ENCODE results near the gene RPE65. TPM values are rescaled to one million over a fixed set of nuclear protein-coding genes. Genes with fewer than 3 reads are reported as not detected.

Gene RPE65
- total RNA-seq, 1 experiment from 2014 or later: not detected

DNA sequence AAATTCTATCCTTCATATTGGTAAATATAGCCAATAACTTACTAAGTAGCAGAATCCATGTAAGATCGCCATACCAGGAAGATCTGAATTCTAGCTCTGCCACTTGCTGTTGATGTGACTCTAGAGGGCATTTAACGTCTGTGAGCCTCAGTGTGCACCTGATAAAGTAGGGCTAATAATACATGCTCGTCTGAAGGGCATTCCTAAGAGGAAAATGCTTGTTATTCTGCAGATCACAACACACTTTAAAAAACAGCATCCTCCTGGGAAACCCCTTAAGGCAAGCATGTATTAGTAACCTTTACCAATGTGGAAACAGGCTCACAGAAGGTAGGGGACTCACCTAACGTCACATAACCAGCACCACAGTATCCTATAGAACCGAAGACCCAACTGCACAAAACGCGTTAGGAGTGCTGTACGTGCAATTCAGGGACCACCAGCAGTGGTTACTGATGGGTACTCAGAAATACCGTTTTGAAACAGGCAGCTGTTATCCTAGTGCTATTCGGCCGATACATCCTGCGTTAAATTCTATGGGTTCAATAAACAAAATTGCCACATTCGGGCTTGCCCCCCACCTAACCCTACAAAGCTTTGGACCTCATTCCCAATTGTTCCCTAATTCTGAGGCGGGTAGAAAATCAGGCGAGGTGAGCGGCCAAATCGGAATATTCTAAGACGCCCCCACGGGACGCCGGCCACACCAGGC is 46.4 kb upstream of the RPE65 start:
- H3K27ac Mint-ChIP-seq: peak overlapping the region; percentile 41; the same call in 1 of the 2 replicates
- peaks cover 9% of the 10 kb centered on the region; the same call in 1 of the 2 replicates for H3K9me3 Mint-ChIP-seq
- TF ChIP-seq GTF2I (CRISPR knock-in tag; conservative IDR thresholded peaks at IDR 0.05) (no peak), MYBL2 (CRISPR knock-in tag; IDR thresholded peaks at IDR 0.05) (no peak), MLX (CRISPR knock-in tag; IDR thresholded peaks at IDR 0.05) (no peak), CREB1 (CRISPR knock-in tag; IDR thresholded peaks at IDR 0.05) (no peak), HMGA2 (CRISPR knock-in tag; IDR thresholded peaks at IDR 0.05) (no peak), CBFB (CRISPR knock-in tag; IDR thresholded peaks at IDR 0.05; ENCODE audit: low read depth) (no peak), SP1 (CRISPR knock-in tag; conservative IDR thresholded peaks at IDR 0.05) (no peak), ZNF396 (CRISPR knock-in tag; IDR thresholded peaks at IDR 0.05; ENCODE audit: borderline replicate concordance) (no peak)
- CTCF ChIA-PET: interaction anchor here (1.0 to 1.7 kb wide), 2 partner anchors 46 to 48 kb away, joined by 3 to 5 read pairs; partner anchors contain the start of gene RPE65
- ATAC-seq (no peak), DNase-seq (ENCODE audit: low spot score) (no peak)
- H3K4me1 Mint-ChIP-seq: peaks cover 32% of the 10 kb centered on the region
- peaks cover 20% of the 10 kb centered on the region for H3K36me3 Mint-ChIP-seq
- H3K4me3 Mint-ChIP-seq: peak overlapping the region; percentile 96
- H3K27me3 Mint-ChIP-seq (ENCODE audit: low read depth): no peaks in the 10 kb centered on the region
- POLR2A ChIA-PET: interaction anchor here (1.0 kb wide), 1 partner anchor 23 kb away, joined by 3 read pairs; no protein-coding TSS in a partner anchor

- TF ChIP-seq JUN (CRISPR knock-in tag; IDR thresholded peaks at IDR 0.05): no peak
- TF ChIP-seq ZBTB21 (CRISPR knock-in tag; IDR thresholded peaks at IDR 0.05; ENCODE audit: borderline replicate concordance): no peak
- TF ChIP-seq MXD4 (CRISPR knock-in tag; IDR thresholded peaks at IDR 0.05; ENCODE audit: borderline replicate concordance): no peak
- no peak for TF ChIP-seq RORB (CRISPR knock-in tag; IDR thresholded peaks at IDR 0.05)
- TF ChIP-seq, protein P1, sequence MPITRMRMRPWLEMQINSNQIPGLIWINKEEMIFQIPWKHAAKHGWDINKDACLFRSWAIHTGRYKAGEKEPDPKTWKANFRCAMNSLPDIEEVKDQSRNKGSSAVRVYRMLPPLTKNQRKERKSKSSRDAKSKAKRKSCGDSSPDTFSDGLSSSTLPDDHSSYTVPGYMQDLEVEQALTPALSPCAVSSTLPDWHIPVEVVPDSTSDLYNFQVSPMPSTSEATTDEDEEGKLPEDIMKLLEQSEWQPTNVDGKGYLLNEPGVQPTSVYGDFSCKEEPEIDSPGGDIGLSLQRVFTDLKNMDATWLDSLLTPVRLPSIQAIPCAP (CRISPR knock-in tag; IDR thresholded peaks at IDR 0.05): no peak
- no peak for TF ChIP-seq ZSCAN18 (CRISPR knock-in tag; IDR thresholded peaks at IDR 0.05)
- TF ChIP-seq AFF4 (CRISPR knock-in tag; IDR thresholded peaks at IDR 0.05; ENCODE audit: borderline replicate concordance): no peak
- no peak for TF ChIP-seq PRDM15 (CRISPR knock-in tag; IDR thresholded peaks at IDR 0.05)
- no peak for TF ChIP-seq RELA (CRISPR knock-in tag; IDR thresholded peaks at IDR 0.05; ENCODE audit: borderline replicate concordance)
- TF ChIP-seq, protein P2, sequence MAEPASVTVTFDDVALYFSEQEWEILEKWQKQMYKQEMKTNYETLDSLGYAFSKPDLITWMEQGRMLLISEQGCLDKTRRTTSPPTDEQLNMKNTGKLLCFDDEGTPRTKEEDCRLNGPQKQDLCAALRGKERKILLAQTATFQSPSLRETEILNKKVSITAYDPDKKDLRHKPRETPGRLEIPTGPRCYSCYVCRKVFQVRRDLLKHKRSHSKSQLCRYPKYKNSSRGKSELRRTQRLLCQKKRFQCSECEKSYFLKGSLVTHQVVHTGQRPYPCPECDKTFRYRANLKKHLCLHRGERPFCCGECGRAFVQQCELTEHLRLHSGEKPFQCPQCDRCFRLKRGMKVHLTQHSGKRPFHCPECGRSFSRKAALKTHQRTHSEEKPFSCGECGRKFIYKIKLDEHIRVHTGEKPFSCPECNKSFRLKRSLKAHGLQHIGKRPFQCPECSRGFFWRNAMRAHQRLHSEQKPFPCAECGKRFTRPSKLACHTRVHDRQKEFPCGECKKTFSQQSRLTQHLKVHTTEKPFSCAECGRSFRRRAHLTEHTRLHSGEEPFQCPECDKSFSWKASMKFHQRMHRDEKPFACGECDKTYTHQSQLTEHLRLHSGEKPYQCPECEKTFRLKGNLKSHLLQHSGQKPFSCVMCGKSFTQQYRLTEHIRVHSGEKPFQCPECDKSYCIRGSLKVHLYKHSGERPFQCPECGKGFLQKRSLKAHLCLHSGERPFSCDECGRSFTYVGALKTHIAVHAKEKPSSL (CRISPR knock-in tag; conservative IDR thresholded peaks at IDR 0.05): no peak
- no peak for TF ChIP-seq ELF4 (CRISPR knock-in tag; IDR thresholded peaks at IDR 0.05; ENCODE audit: low read depth)
- TF ChIP-seq, protein P3, sequence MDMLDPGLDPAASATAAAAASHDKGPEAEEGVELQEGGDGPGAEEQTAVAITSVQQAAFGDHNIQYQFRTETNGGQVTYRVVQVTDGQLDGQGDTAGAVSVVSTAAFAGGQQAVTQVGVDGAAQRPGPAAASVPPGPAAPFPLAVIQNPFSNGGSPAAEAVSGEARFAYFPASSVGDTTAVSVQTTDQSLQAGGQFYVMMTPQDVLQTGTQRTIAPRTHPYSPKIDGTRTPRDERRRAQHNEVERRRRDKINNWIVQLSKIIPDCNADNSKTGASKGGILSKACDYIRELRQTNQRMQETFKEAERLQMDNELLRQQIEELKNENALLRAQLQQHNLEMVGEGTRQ (CRISPR knock-in tag; IDR thresholded peaks at IDR 0.05): no peak
- TF ChIP-seq ETV6 (CRISPR knock-in tag; IDR thresholded peaks at IDR 0.05): no peak
- TF ChIP-seq ESRRA (CRISPR knock-in tag; IDR thresholded peaks at IDR 0.05; ENCODE audit: borderline replicate concordance): no peak
- ChIA-PET POLR2A (no interaction called here), CTCF (no interaction called here)
- H3K9me3 Mint-ChIP-seq: peaks cover 5% of the 10 kb centered on the region
- peaks cover 26% of the 10 kb centered on the region for H3K36me3 Mint-ChIP-seq
- H3K4me1 Mint-ChIP-seq: peaks cover 32% of the 10 kb centered on the region
- no peak for DNase-seq (ENCODE audit: low spot score)
- no peak for ATAC-seq
- peak overlapping the region; percentile 96 for H3K4me3 Mint-ChIP-seq
- H3K27me3 Mint-ChIP-seq (ENCODE audit: low read depth): no peaks in the 10 kb centered on the region
- H3K27ac Mint-ChIP-seq: no peak overlapping the region
Measured at GRCh38 chr1:68495532-68495931, 45.8 kb upstream of the RPE65 start.

Measured in WTC11 (cell line).